HepG2 (cell line): Measurements from ENCODE around the gene VPS13D. TPM values are rescaled to one million over a fixed set of nuclear protein-coding genes. Genes with fewer than 3 reads are reported as not detected.

ENCODE experiments used
- HNF4A ChIP-seq: sonication (generic); formaldehyde crosslinking; IDR thresholded peaks from 2 replicates; pipeline ENCODE4 v1.4.0; 2020; ENCODE audit warnings: missing genetic modification reagents
- HNRNPLL ChIP-seq: fragments of 200-400 bp; formaldehyde crosslinking; IDR thresholded peaks from 2 replicates; pipeline ENCODE4 v1.6.1; 2017; ENCODE audit warnings: mild to moderate bottlenecking, low read depth, low read length; ENCODE audit not compliant: poor library complexity, severe bottlenecking
- PLRG1 ChIP-seq: fragments of 450-650 bp; conservative IDR thresholded peaks from 2 replicates; pipeline ENCODE4 v1.6.1; 2016
- ZNF567 ChIP-seq: sonication (generic); formaldehyde crosslinking; IDR thresholded peaks from 2 replicates; pipeline ENCODE4 v1.8.1; 2023; ENCODE audit warnings: mild to moderate bottlenecking, missing genetic modification reagents, borderline replicate concordance
- polyA plus RNA-seq, 8 experiments: library from polyadenylated mRNA; depleted of rRNA in 3 of 8; stranded (reverse) in 7 of 8; unstranded in 1 of 8; fragments of >200 nt; fragmentation: Illumina TruSeq in 4 of 8; extraction: Trizol in 4 of 8; gene quantifications; 2 replicates each; pipeline versions ENCODE4 v1.2.1 to v1.2.3, GENCODE V29; 2011 to 2016; ENCODE audit warnings: low read depth in 4 of 8, missing spikeins in 1 of 8, mixed read lengths in 1 of 8; ENCODE audit not compliant: insufficient read depth in 1 of 8
- total RNA-seq, 5 experiments: library from RNA; depleted of rRNA; stranded (reverse); fragments of >200 nt; fragmentation: Illumina TruSeq; extraction: Trizol; gene quantifications; 2 replicates each; pipeline ENCODE4 v1.2.3, GENCODE V29; 2016; ENCODE audit warnings: low read depth in 1 of 5
- TF ChIP-seq, protein P1 (sequence below): sonication (generic); formaldehyde crosslinking; IDR thresholded peaks from 2 replicates; pipeline ENCODE4 v1.4.0; 2020; ENCODE audit warnings: mild to moderate bottlenecking, missing genetic modification reagents
- TF ChIP-seq, protein P2 (sequence below): sonication (generic); formaldehyde crosslinking; IDR thresholded peaks from 2 replicates; pipeline ENCODE4 v1.8.0; 2022; ENCODE audit warnings: missing genetic modification reagents, mild to moderate bottlenecking, moderate library complexity, borderline replicate concordance
- TF ChIP-seq, protein P3 (sequence below): sonication (generic); formaldehyde crosslinking; IDR thresholded peaks from 2 replicates; pipeline ENCODE4 v1.5.0; 2020; ENCODE audit warnings: mild to moderate bottlenecking, low read depth, missing genetic modification reagents, borderline replicate concordance

VPS13D gene
- total and polyA plus RNA-seq, 2 of the 13 experiments (the other 11 are each of a cell fraction or from before 2014, with no cell fraction given) = 8.6 to 13.9 TPM

DNA sequence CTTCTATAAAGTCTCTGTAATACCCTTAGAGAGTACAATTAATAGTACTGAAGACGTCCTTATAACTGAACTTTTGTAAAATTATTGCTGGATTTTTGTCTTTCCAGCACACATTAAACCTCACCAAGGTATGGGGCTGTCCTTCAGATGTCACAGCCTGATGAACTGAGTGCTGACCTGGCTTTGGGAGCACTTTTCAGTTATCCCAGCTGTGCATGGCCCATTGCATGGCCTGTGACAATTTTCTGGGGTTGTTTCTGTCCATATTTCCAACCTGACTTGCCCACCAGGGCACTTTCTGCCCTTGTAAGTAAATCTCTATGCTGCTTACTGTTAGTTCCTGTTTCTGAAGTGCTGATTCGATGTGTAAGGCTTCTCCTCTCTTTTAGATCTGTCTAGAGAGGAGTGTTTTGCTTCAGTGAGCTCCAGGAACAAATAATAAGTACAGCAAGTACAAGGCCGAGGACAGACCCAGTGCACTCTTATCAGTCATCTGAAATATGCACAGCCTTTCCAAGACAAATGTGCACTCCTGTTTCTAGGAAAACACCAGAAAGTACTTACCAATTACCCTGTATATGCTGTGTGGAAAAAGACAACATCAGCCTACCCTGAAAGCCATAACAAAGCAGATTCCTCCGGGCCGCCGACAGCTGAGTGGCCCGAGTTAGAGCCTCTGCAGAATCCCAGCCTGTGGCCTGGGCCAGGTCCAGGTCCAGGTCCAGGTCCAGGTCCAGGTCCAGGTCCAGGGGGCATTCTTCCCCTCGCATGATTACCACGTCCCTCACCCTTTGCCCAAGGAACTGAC, 266.5 kb downstream of the VPS13D start (continued):
- TF ChIP-seq, protein P1, sequence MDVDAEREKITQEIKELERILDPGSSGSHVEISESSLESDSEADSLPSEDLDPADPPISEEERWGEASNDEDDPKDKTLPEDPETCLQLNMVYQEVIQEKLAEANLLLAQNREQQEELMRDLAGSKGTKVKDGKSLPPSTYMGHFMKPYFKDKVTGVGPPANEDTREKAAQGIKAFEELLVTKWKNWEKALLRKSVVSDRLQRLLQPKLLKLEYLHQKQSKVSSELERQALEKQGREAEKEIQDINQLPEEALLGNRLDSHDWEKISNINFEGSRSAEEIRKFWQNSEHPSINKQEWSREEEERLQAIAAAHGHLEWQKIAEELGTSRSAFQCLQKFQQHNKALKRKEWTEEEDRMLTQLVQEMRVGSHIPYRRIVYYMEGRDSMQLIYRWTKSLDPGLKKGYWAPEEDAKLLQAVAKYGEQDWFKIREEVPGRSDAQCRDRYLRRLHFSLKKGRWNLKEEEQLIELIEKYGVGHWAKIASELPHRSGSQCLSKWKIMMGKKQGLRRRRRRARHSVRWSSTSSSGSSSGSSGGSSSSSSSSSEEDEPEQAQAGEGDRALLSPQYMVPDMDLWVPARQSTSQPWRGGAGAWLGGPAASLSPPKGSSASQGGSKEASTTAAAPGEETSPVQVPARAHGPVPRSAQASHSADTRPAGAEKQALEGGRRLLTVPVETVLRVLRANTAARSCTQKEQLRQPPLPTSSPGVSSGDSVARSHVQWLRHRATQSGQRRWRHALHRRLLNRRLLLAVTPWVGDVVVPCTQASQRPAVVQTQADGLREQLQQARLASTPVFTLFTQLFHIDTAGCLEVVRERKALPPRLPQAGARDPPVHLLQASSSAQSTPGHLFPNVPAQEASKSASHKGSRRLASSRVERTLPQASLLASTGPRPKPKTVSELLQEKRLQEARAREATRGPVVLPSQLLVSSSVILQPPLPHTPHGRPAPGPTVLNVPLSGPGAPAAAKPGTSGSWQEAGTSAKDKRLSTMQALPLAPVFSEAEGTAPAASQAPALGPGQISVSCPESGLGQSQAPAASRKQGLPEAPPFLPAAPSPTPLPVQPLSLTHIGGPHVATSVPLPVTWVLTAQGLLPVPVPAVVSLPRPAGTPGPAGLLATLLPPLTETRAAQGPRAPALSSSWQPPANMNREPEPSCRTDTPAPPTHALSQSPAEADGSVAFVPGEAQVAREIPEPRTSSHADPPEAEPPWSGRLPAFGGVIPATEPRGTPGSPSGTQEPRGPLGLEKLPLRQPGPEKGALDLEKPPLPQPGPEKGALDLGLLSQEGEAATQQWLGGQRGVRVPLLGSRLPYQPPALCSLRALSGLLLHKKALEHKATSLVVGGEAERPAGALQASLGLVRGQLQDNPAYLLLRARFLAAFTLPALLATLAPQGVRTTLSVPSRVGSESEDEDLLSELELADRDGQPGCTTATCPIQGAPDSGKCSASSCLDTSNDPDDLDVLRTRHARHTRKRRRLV (CRISPR knock-in tag) = no peak
- TF ChIP-seq HNF4A = peak; percentile 47
- TF ChIP-seq, protein P2, sequence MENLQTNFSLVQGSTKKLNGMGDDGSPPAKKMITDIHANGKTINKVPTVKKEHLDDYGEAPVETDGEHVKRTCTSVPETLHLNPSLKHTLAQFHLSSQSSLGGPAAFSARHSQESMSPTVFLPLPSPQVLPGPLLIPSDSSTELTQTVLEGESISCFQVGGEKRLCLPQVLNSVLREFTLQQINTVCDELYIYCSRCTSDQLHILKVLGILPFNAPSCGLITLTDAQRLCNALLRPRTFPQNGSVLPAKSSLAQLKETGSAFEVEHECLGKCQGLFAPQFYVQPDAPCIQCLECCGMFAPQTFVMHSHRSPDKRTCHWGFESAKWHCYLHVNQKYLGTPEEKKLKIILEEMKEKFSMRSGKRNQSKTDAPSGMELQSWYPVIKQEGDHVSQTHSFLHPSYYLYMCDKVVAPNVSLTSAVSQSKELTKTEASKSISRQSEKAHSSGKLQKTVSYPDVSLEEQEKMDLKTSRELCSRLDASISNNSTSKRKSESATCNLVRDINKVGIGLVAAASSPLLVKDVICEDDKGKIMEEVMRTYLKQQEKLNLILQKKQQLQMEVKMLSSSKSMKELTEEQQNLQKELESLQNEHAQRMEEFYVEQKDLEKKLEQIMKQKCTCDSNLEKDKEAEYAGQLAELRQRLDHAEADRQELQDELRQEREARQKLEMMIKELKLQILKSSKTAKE (CRISPR knock-in tag) = peak; percentile 33; the same call in 1 of the 2 replicates
- TF ChIP-seq, protein P3, sequence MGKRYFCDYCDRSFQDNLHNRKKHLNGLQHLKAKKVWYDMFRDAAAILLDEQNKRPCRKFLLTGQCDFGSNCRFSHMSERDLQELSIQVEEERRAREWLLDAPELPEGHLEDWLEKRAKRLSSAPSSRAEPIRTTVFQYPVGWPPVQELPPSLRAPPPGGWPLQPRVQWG (CRISPR knock-in tag) = no peak
- TF ChIP-seq PLRG1 = no peak
- no peak for TF ChIP-seq ZNF567 (CRISPR knock-in tag)
- no peak for TF ChIP-seq HNRNPLL
- TF ChIP-seq, all 625 proteins: peak for 11
